Common myeloid progenitor, CD34-positive (primary cell): ENCODE measurements around the gene PDZD4.

Experiments
- CTCF ChIA-PET: fragments of 350-600 bp; sonication (Branson Sonifier 250); formaldehyde crosslinking; loops from one replicate; lab custom pipeline; 2021; ENCODE audit warnings: antibody characterized with exemption; lab: Charles Lee
- POLR2A ChIA-PET: fragments of 350-600 bp; sonication (Branson Sonifier 250); formaldehyde crosslinking; loops from one replicate; lab custom pipeline; 2021; ENCODE audit warnings: antibody characterized with exemption; lab: Charles Lee
- DNase-seq, 3 donors: peaks; one replicate each; pipeline versions ENCODE4 v3.0.0 to v3.0.0-alpha.2; 2013
- H3K27ac ChIP-seq, 2 experiments: 1 replicate in 1 of 2; 2 replicates in 1 of 2; pipeline ENCODE4 v1.7.0; 2013; ENCODE audit warnings: inconsistent platforms in 2 of 2, low read length in 2 of 2, mild to moderate bottlenecking in 2 of 2, low read depth in 1 of 2, moderate library complexity in 1 of 2; ENCODE audit not compliant: severe bottlenecking in 2 of 2, insufficient read depth in 1 of 2, poor library complexity in 1 of 2
- H3K27me3 ChIP-seq, 5 experiments: replicated peaks in 2 of 5; 1 replicate in 3 of 5; 2 replicates in 2 of 5; pipeline versions ENCODE4 v1.6.1 to v1.7.0; 2013; ENCODE audit warnings: low read length in 4 of 5, mild to moderate bottlenecking in 2 of 5, moderate library complexity in 2 of 5, inconsistent platforms in 1 of 5; ENCODE audit not compliant: insufficient read depth in 5 of 5, control insufficient read depth in 4 of 5
- H3K36me3 ChIP-seq, 4 experiments: 1 replicate in 2 of 4; 2 replicates in 2 of 4; pipeline versions ENCODE4 v1.6.1 to v1.7.0; 2013; ENCODE audit warnings: low read length in 3 of 4, control low read depth in 1 of 4, mild to moderate bottlenecking in 1 of 4; ENCODE audit not compliant: control insufficient read depth in 4 of 4, insufficient read depth in 4 of 4
- H3K4me1 ChIP-seq, 4 experiments: 1 replicate in 3 of 4; 2 replicates in 1 of 4; pipeline versions ENCODE4 v1.6.1 to v1.7.1; 2013; ENCODE audit warnings: low read length in 3 of 4, mild to moderate bottlenecking in 3 of 4, control low read depth in 1 of 4, inconsistent platforms in 1 of 4, moderate library complexity in 1 of 4; ENCODE audit not compliant: control insufficient read depth in 4 of 4, insufficient read depth in 4 of 4; ENCODE audit errors: control extremely low read depth in 1 of 4
- H3K4me3 ChIP-seq, 7 experiments: 1 replicate in 4 of 7; 2 replicates in 3 of 7; pipeline versions ENCODE4 v1.5.1 to v1.7.0; 2013; ENCODE audit warnings: mild to moderate bottlenecking in 7 of 7, low read length in 6 of 7, moderate library complexity in 6 of 7, inconsistent platforms in 2 of 7, low read depth in 2 of 7, control low read depth in 1 of 7; ENCODE audit not compliant: insufficient read depth in 4 of 7, control insufficient read depth in 1 of 7; ENCODE audit errors: extremely low read depth in 1 of 7
- H3K9me3 ChIP-seq, 5 experiments: 1 replicate in 4 of 5; 2 replicates in 1 of 5; pipeline versions ENCODE4 v1.6.1 to v1.7.1; 2013; ENCODE audit warnings: low read length in 4 of 5, mild to moderate bottlenecking in 2 of 5, inconsistent platforms in 1 of 5, low read depth in 1 of 5, moderate library complexity in 1 of 5; ENCODE audit not compliant: control insufficient read depth in 4 of 5, insufficient read depth in 2 of 5; ENCODE audit errors: control extremely low read depth in 1 of 5
- WGBS: methylation state at CpG from one replicate; pipeline ENCODE4 v1.1.5; 2013; ENCODE audit not compliant: insufficient coverage; 5-methylcytosine and 5-hydroxymethylcytosine counted together

Gene PDZD4

DNA sequence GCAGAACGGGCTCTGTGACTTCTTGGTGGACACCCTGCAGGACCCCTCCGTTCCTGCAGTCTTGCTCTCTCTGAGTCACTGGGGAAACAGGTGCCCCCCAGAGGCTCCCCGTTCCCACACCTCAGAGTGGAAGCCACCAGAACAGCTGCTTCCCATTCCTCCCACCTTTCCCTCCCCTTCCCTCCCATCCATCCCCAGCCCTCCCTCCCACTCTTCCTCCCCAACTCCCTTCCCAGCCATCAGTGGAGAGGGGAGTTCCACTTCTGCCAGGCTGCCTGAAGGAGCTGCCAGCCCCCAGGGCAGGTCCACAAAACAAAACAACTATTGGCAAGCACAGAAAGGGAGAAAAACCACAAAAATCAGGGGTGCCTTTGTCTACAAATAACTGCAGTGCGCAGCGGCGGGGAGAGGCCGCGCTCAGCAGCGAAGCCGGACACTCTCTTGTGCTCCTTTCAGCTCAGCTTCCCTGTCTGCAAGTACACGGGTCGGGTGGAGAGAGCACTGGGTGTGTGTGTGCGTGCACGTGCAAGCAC is 27.8 kb downstream of the PDZD4 start:
- Histone ChIP-seq H3K4me3 (no peak overlapping the region), H3K27me3 (peaks cover 0 to 6% (median 0%) of the 10 kb centered on the region in 5 experiments), H3K9me3 (peaks cover 0 to 7% (median 0%) of the 10 kb centered on the region in 5 experiments), H3K27ac (no peak overlapping the region), H3K4me1 (peaks cover 0 to 12% (median 10%) of the 10 kb centered on the region in 4 experiments), H3K36me3 (peaks cover 0 to 14% (median 7%) of the 10 kb centered on the region in 4 experiments)
- DNase-seq: peak in 2 of 3 donors; percentile 41 to 53
- ChIA-PET POLR2A (no interaction called here), CTCF (interaction anchor here (1.0 kb wide), 1 partner anchor 8 kb away, joined by 3 read pairs; the partner anchor contains the start of genes IDH3G and SSR4)
- WGBS: 45% methylated on average over 14 of the region's 14 CpGs

DNA sequence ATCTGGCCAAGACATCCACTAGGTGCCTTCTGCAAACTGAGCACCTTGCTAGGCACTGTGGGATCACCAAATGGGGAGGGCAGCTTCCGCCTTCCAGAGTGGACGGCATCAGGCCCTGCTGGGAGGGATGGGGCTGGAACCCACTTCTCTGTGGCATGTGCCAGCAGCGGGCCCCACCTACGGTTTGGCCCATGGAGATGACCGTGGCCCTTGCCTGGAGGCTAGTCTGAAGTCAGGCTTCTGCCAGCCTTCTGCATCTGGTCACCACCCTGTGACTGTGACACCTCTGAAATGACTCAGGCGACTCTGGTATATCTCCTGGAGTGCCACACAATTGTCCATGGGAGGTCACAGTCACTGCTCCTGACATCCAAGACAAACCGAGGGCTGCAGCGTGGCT is 28.7 kb downstream of the PDZD4 start:
- 91% methylated on average over 8 of the region's 8 CpGs for WGBS
- DNase-seq: no peak
- ChIA-PET POLR2A (no interaction called here), CTCF (no interaction called here)
- peaks cover 0 to 14% (median 0%) of the 10 kb centered on the region in 5 experiments for H3K9me3 ChIP-seq
- H3K4me3 ChIP-seq: no peak overlapping the region
- H3K4me1 ChIP-seq: peaks cover 0 to 12% (median 10%) of the 10 kb centered on the region in 4 experiments
- peaks cover 0 to 6% (median 0%) of the 10 kb centered on the region in 5 experiments for H3K27me3 ChIP-seq
- H3K27ac ChIP-seq: no peak overlapping the region
- H3K36me3 ChIP-seq: peaks cover 0 to 20% (median 12%) of the 10 kb centered on the region in 4 experiments

DNA sequence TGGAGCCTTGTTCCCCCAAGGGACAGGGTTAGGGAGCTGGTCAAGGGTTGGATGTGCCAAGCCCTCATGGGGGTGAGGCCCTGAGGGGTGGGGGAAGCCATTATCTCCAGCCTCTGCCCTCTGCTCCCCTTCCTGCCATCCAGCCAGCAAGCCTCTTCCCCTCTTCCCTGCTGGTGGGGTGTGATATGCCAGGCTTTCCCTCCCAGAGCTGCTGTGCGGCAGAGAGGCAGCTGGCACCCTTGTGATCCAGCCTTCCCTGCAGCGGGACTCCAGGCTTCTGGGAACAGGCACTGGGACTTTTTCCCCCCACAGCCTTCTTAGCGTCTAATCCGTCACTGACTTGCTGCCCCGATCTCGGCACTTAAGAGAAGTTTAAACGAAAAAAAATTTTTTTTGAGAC is 29.6 kb downstream of the PDZD4 start:
- Histone ChIP-seq H3K27me3 (peaks cover 0 to 14% (median 0%) of the 10 kb centered on the region in 5 experiments), H3K36me3 (peaks cover 0 to 26% (median 15%) of the 10 kb centered on the region in 4 experiments), H3K4me3 (no peak overlapping the region), H3K9me3 (peaks cover 0 to 14% (median 0%) of the 10 kb centered on the region in 5 experiments), H3K4me1 (peaks cover 0 to 15% (median 12%) of the 10 kb centered on the region in 4 experiments), H3K27ac (no peak overlapping the region)
- CTCF ChIA-PET: interaction anchor here (0.6 kb wide), 1 partner anchor 9 kb away, joined by 3 read pairs; no protein-coding TSS in a partner anchor
- 93% methylated on average over 7 of the region's 7 CpGs for whole genome bisulfite sequencing
- POLR2A ChIA-PET: no interaction called here
- DNase-seq: no peak

DNA sequence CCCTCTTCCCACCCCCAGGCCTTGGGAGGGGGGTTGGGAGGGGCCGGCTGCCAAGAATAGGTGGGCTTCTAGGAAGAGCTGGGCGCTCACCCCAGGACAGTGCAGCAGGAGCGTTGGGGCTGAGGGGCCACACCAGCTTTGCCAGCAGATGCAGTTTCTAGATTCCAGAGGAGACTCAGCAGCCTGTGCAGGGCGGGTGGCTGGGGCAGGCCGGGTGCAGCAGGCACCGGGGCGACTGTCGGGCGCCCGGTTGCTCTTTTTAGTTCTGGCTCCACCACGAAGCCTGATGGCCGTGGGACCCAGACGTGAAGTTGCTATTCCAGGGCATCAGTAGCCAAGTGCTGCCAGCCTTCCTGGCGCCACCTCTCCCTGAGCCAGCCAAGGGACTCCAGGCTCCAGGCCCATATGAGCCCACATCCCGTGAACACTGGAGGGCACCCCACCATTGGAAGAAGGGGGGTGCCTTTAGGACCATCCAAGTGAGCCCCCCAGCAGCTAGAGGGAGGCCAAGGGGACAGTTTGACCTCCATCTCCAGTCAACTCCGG is 30.1 kb downstream of the PDZD4 start:
- DNase-seq: no peak
- Histone ChIP-seq H3K27me3 (peaks cover 0 to 18% (median 0%) of the 10 kb centered on the region in 5 experiments), H3K36me3 (peaks cover 0 to 26% (median 15%) of the 10 kb centered on the region in 4 experiments), H3K27ac (no peak overlapping the region), H3K4me3 (no peak overlapping the region), H3K4me1 (peaks cover 0 to 20% (median 17%) of the 10 kb centered on the region in 4 experiments), H3K9me3 (peaks cover 0 to 14% (median 0%) of the 10 kb centered on the region in 5 experiments)
- ChIA-PET CTCF (interaction anchor here (0.6 kb wide), 1 partner anchor 9 kb away, joined by 3 read pairs; no protein-coding TSS in a partner anchor), POLR2A (no interaction called here)
- 94% methylated on average over 10 of the region's 16 CpGs for WGBS

DNA sequence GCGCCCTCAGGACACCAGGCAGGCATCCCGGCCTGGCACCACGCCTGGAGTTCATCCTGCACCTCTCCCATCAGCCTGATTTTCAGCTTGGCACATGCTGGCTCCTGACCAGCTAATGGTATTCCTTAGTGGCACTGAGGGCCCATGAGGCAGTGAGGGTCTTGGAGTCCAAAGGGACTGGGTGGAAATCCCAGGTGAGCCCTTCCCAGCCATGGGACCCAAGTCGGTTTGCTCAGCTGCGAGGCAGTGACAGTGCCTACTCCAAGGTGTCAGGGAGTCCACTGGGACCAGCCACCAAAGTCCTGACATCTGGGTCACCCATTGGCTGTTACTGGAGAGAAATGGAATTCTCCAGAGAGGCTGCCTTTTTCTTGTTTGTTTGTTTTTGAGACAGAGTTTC is 31.0 kb downstream of the PDZD4 start:
- H3K4me1 ChIP-seq: peaks cover 0 to 28% (median 20%) of the 10 kb centered on the region in 4 experiments
- ChIA-PET CTCF (interaction anchor here (1.0 kb wide), 1 partner anchor 17 kb away, joined by 3 read pairs; no protein-coding TSS in a partner anchor), POLR2A (no interaction called here)
- DNase-seq: no peak
- 100% methylated on average over 4 of the region's 5 CpGs for WGBS
- no peak overlapping the region for H3K27ac ChIP-seq
- no peak overlapping the region for H3K4me3 ChIP-seq
- H3K27me3 ChIP-seq: peaks cover 0 to 12% (median 0%) of the 10 kb centered on the region in 5 experiments
- peaks cover 0 to 20% (median 0%) of the 10 kb centered on the region in 5 experiments for H3K9me3 ChIP-seq
- peaks cover 0 to 26% (median 15%) of the 10 kb centered on the region in 4 experiments for H3K36me3 ChIP-seq

DNA sequence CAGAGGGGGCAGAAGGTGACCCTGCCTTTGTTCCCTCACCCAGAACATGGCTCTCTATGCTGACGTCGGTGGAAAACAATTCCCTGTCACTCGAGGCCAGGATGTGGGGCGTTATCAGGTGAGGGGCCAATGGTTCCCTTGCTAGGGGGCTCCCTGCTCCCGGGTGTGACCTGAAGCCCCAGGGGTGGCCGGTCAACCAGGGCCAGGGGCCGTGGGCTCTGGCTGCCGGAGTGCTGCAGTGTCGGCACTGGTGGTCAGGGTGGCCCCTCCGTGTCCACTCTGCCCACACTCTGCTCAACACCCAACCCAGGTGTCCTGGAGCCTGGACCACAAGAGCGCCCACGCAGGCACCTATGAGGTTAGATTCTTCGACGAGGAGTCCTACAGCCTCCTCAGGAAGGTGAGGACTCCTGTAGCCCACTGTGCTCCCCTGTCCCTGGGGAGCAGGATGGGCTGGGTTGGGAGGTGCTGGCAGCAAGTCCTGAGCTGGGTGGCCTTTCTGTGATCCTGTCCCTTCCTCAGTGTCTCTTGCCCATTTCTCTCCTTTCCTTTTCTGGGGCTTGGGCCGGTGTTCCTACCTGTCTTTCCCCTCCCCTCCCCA is 32.8 kb downstream of the PDZD4 start:
- Histone ChIP-seq H3K4me1 (peaks cover 3 to 33% (median 24%) of the 10 kb centered on the region in 4 experiments), H3K36me3 (peaks cover 0 to 26% (median 15%) of the 10 kb centered on the region in 4 experiments), H3K27ac (no peak overlapping the region), H3K4me3 (no peak overlapping the region), H3K27me3 (peaks cover 0 to 15% (median 0%) of the 10 kb centered on the region in 5 experiments), H3K9me3 (peaks cover 0 to 23% (median 0%) of the 10 kb centered on the region in 5 experiments)
- DNase-seq: no peak
- WGBS: 91% methylated on average over 9 of the region's 15 CpGs
- CTCF ChIA-PET: no interaction called here
- POLR2A ChIA-PET: no interaction called here
